GM12878 (cell line): Measurements from ENCODE around the gene CELSR1. TPM values are rescaled to one million over a fixed set of nuclear protein-coding genes. Genes with fewer than 3 reads are reported as not detected.

Experiments used
- ATAC-seq: fragments of 200-7000 bp; cut with Tn5 transposase; 3 replicates; pipeline ENCODE4 v1.9.1; 2020; ENCODE audit warnings: mild to moderate bottlenecking, moderate library complexity
- BruUV-seq: library from RNA; stranded (reverse); fragments of 400-500 nt; replicated peaks from 2 replicates; lab custom pipeline; 2021; lab: Mats Ljungman, UMichigan
- CTCF ChIA-PET: fragments of 300-600 bp; sonication (Branson Sonifier 250); formaldehyde crosslinking; extraction: SDS; loops from one replicate; lab custom pipeline; 2021; ENCODE audit warnings: inconsistent platforms; lab: Yijun Ruan, JAX
- POLR2A ChIA-PET: fragments of 350-600 bp; formaldehyde crosslinking; extraction: SDS; loops from one replicate; lab custom pipeline; 2021; ENCODE audit warnings: inconsistent platforms; lab: Charles Lee
- RAD21 ChIA-PET: fragments of 300-600 bp; sonication (Branson Sonifier 250); formaldehyde crosslinking; loops from one replicate; lab custom pipeline; 2023; ENCODE audit warnings: antibody characterized with exemption; ENCODE audit not compliant: unreplicated experiment; lab: Charles Lee
- SMC1A ChIA-PET: fragments of 300-600 bp; sonication (Branson Sonifier 250); formaldehyde crosslinking; loops from one replicate; lab custom pipeline; 2023; ENCODE audit not compliant: unreplicated experiment, uncharacterized antibody; lab: Charles Lee
- DNase-seq: peaks from one replicate; pipeline ENCODE4 v3.0.0-alpha.2; 2011; ENCODE audit warnings: low read depth, low spot score
- FAIRE-seq: peaks from 3 replicates; lab custom pipeline; 2011; peaks lifted over from hg19 to GRCh38; lab: Jason Lieb, UNC
- H2AFZ ChIP-seq: 2 replicates; pipeline ENCODE4 v1.6.0; 2011; ENCODE audit warnings: low read depth, low read length, control low read depth; ENCODE audit not compliant: control insufficient read depth
- H3K27ac ChIP-seq: 2 replicates; pipeline ENCODE4 v1.5.1; 2011; ENCODE audit warnings: control low read depth; ENCODE audit not compliant: control insufficient read depth, insufficient read depth
- H3K27me3 ChIP-seq, 2 experiments: replicated peaks in 1 of 2; 2 replicates each; pipeline versions ENCODE4 v1.6.0 to v1.6.1; 2011; ENCODE audit warnings: low read length in 1 of 2; ENCODE audit not compliant: control insufficient read depth in 2 of 2, insufficient read depth in 2 of 2
- H3K36me3 ChIP-seq, 2 experiments: 2 replicates each; pipeline ENCODE4 v1.5.1; 2011; ENCODE audit warnings: low read length in 1 of 2; ENCODE audit not compliant: control insufficient read depth in 2 of 2, insufficient read depth in 2 of 2
- H3K4me1 ChIP-seq: 2 replicates; pipeline ENCODE4 v1.6.1; 2011; ENCODE audit warnings: mild to moderate bottlenecking, low read length, moderate library complexity, mixed read lengths; ENCODE audit not compliant: control insufficient read depth, insufficient read depth
- H3K4me2 ChIP-seq: 2 replicates; pipeline ENCODE4 v1.6.0; 2011; ENCODE audit warnings: control low read depth; ENCODE audit not compliant: control insufficient read depth, insufficient read depth
- H3K4me3 ChIP-seq: fragments of 200-600 bp; sonication (generic); 2 replicates; pipeline ENCODE4 v1.5.1; 2016
- H3K79me2 ChIP-seq: 2 replicates; pipeline ENCODE4 v1.6.0; 2011; ENCODE audit warnings: low read length; ENCODE audit not compliant: control insufficient read depth, insufficient read depth
- H3K9ac ChIP-seq: 2 replicates; pipeline ENCODE4 v1.8.0; 2011; ENCODE audit warnings: low read length, control low read depth, mixed read lengths; ENCODE audit not compliant: control insufficient read depth, insufficient read depth
- H3K9me3 ChIP-seq: replicated peaks from 3 replicates; pipeline ENCODE4 v1.5.1; 2011; ENCODE audit warnings: mild to moderate bottlenecking, low read length; ENCODE audit not compliant: control insufficient read depth, insufficient read depth
- H4K20me1 ChIP-seq: 2 replicates; pipeline ENCODE4 v1.6.0; 2011; ENCODE audit not compliant: control insufficient read depth, insufficient read depth
- ATF2 ChIP-seq: IDR thresholded peaks from 2 replicates; pipeline ENCODE4 v1.6.1; 2012; ENCODE audit warnings: low read length, inconsistent platforms
- BCL3 ChIP-seq: IDR thresholded peaks from 2 replicates; pipeline ENCODE4 v1.6.1; 2011; ENCODE audit warnings: borderline replicate concordance, low read depth, mild to moderate bottlenecking, moderate library complexity, low read length; ENCODE audit not compliant: insufficient read depth, poor library complexity, severe bottlenecking
- BMI1 ChIP-seq: fragments of 450-650 bp; IDR thresholded peaks from 2 replicates; pipeline ENCODE4 v1.6.1; 2016; ENCODE audit warnings: mild to moderate bottlenecking, moderate library complexity, borderline replicate concordance
- ESRRA ChIP-seq: IDR thresholded peaks from 2 replicates; pipeline ENCODE4 v1.6.1; 2012; ENCODE audit warnings: mild to moderate bottlenecking, low read length, improper control_type of control experiment
- HCFC1 ChIP-seq: fragments of 150-350 bp; IDR thresholded peaks from 2 replicates; pipeline ENCODE4 v1.6.1; 2014; ENCODE audit warnings: low read length
- RAD51 ChIP-seq: fragments of 450-650 bp; IDR thresholded peaks from 2 replicates; pipeline ENCODE4 v1.6.1; 2016; ENCODE audit warnings: moderate library complexity, mild to moderate bottlenecking, inconsistent platforms
- SIN3A ChIP-seq: IDR thresholded peaks from 2 replicates; pipeline ENCODE4 v1.6.1; 2012; ENCODE audit warnings: low read depth, low read length, improper control_type of control experiment
- SIX5 ChIP-seq: IDR thresholded peaks from 2 replicates; pipeline ENCODE4 v1.6.1; 2011; ENCODE audit warnings: mild to moderate bottlenecking, low read depth, low read length, moderate library complexity; ENCODE audit not compliant: severe bottlenecking
- SMAD5 ChIP-seq: IDR thresholded peaks from 2 replicates; pipeline ENCODE4 v1.6.1; 2016; ENCODE audit warnings: antibody characterized with exemption, low read depth
- WRNIP1 ChIP-seq: IDR thresholded peaks from 2 replicates; pipeline ENCODE4 v1.6.1; 2011; ENCODE audit warnings: low read depth, low read length, improper control_type of control experiment, borderline replicate concordance
- ZNF207 ChIP-seq: fragments of 450-650 bp; IDR thresholded peaks from 2 replicates; pipeline ENCODE4 v1.6.1; 2014; ENCODE audit warnings: antibody characterized with exemption, mild to moderate bottlenecking, borderline replicate concordance
- ZNF592 ChIP-seq: fragments of 450-650 bp; IDR thresholded peaks from 2 replicates; pipeline ENCODE4 v1.6.1; 2017; ENCODE audit warnings: mild to moderate bottlenecking, moderate library complexity
- WGBS: methylation state at CpG from one replicate; pipeline ENCODE4 v1.1.6; 2016; ENCODE audit warnings: low lambda C conversion rate; ENCODE audit not compliant: insufficient replicate concordance, insufficient coverage; ENCODE audit errors: missing lambda C conversion rate; 5-methylcytosine and 5-hydroxymethylcytosine counted together
- in situ Hi-C: fragments of 300-500 bp; cut with MboI; formaldehyde crosslinking; loops from 9 replicates; pipeline ENCODE4 v1.14.3; 2018; ENCODE audit warnings: mixed read lengths
- intact Hi-C: fragments of 100-400 bp; cut with micrococcal nuclease; formaldehyde crosslinking; loops from one replicate; pipeline ENCODE4 v1.14.2; 2022; ENCODE audit not compliant: unreplicated experiment
- polyA plus RNA-seq, 11 experiments: library from polyadenylated mRNA; depleted of rRNA in 4 of 11; unstranded in 6 of 11; stranded (reverse) in 5 of 11; fragments of >200 nt; fragmentation: Nextera tagmentation in 4 of 11; fragmentation: Illumina TruSeq in 1 of 11; extraction: Ambion mirVana in 4 of 11; extraction: Trizol in 1 of 11; gene quantifications; 1 replicate in 1 of 11; 2 replicates in 10 of 11; pipeline versions ENCODE4 v1.2.1 to v1.2.3, GENCODE V29; 2011 to 2016; ENCODE audit warnings: inconsistent platforms in 2 of 11, missing spikeins in 2 of 11, low read depth in 1 of 11
- total RNA-seq, 4 experiments: library from RNA; depleted of rRNA in 3 of 4; stranded (reverse); fragments of >200 nt in 3 of 4; fragmentation: Illumina TruSeq in 1 of 4; extraction: Trizol in 1 of 4; gene quantifications; 2 replicates each; pipeline versions ENCODE4 v1.2.1 to v1.2.3, GENCODE V29; 2013 to 2021

CELSR1 gene
- total and polyA plus RNA-seq, 10 of the 15 experiments (the other 5 are each of a cell fraction or from before 2014, with no cell fraction given) = 0.05 to 1.7 (median 0.35) TPM; not detected in 2

GRCh38 chr22:46586123-46586519 lies 48.7 kb upstream of the CELSR1 start:
- in situ Hi-C loops (no loop called here), intact Hi-C loops (loop anchor here (2.0 to 5.0 kb wide), 2 partner anchors 19 to 151 kb away; partner anchors contain the start of gene CERK)
- ATAC-seq (no peak), DNase-seq (no peak), FAIRE-seq (no peak)
- Histone ChIP-seq H3K4me1 (peaks cover 57% of the 10 kb centered on the region), H2AFZ (no peak overlapping the region), H3K4me2 (no peak overlapping the region), H3K27ac (no peak overlapping the region), H3K9ac (no peak overlapping the region), H3K36me3 (no peaks in the 10 kb centered on the region; a peak in 1 of 4 replicates), H3K79me2 (peaks cover 5% of the 10 kb centered on the region), H3K27me3 (no peaks in the 10 kb centered on the region), H3K9me3 (no peaks in the 10 kb centered on the region), H4K20me1 (no peaks in the 10 kb centered on the region), H3K4me3 (no peak overlapping the region)
- SMC1A ChIA-PET = interaction anchor here (0.8 to 1.5 kb wide), 2 partner anchors 28 to 185 kb away, joined by 4 read pairs; no protein-coding TSS in a partner anchor
- RAD21 ChIA-PET = interaction anchor here (1.1 kb wide), 1 partner anchor 22 kb away, joined by 4 read pairs; no protein-coding TSS in a partner anchor
- no peak for TF ChIP-seq SMAD5
- no peak for TF ChIP-seq WRNIP1
- no peak for TF ChIP-seq BCL3
- no peak for TF ChIP-seq ZNF592
- no peak for TF ChIP-seq HCFC1
- TF ChIP-seq SIX5 = no peak
- TF ChIP-seq RAD51 = no peak
- TF ChIP-seq ESRRA = no peak
- no peak for TF ChIP-seq ATF2
- no peak for TF ChIP-seq ZNF207
- TF ChIP-seq SIN3A = no peak
- no peak for TF ChIP-seq BMI1
- WGBS = 82% methylated on average over 10 of the region's 12 CpGs
- CTCF ChIA-PET = no interaction called here
- no TSS peak for BruUV-seq
- POLR2A ChIA-PET = interaction anchor here (1.0 kb wide), 1 partner anchor 28 kb away, joined by 3 read pairs; no protein-coding TSS in a partner anchor
